ENCODE results near the gene S100A3.
"Not testable (repeated sequence)": the region's sequence is repeated elsewhere in the genome, so short reads cannot be mapped to it uniquely, and the experiment has no call there.

S100A3 gene, protein sequence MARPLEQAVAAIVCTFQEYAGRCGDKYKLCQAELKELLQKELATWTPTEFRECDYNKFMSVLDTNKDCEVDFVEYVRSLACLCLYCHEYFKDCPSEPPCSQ

DNA sequence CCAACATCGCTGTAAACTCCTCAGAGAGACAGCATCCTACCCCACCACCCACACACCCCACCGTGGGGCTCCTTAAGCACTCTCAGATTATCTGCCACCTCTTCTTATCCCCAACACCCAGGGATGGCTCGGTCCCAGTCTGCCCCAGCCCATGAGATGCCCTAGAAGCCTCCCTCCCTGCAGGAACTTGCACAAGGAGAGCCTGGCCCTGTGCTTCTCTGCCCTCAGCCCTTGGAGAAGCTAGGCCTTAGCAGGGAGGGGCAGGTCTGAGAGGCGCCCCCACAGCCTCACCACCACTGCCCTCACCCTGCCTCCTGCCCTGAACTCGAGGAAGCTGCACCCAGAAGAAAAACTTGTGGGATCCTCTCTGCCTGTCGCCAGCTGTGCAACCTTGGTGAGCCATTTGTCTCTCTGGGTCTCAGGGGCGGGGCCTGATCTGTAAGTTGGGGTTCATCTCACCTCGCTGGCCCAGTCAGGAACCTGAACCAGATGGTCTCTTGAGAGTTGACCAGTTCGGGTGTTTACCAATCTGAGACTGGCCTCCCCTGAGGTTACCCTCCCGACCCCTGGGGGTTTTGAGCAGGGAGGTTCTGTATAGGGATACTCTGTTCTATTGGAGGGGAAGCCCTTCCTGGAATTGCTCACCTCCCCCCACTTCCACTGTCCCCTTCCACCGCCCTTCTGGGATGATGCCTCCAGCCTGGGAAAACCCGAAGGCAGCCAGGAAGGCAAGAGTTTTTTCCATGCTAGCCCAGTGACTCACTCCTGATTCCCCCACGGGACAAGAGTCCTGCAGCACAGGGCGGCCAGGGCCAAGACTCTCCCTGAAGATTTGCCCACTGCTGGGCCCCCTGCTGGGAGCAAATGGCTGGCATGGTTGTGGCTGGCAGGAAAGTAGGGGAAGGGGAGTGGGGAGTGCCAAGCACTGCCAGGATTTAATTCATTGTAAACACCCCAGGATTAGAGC, at the start of gene S100A3:
S100A3 (minus strand) TSS at position 537 of the 967 bp plus-strand sequence. CDS start 773 bp downstream, outside the sequence.
- Histone ChIP-seq H3K27me3 (ENCODE audit: control insufficient read depth in 5 of 5, insufficient read depth in 4 of 5, low read length in 5 of 5) (peaks cover 0 to 4% (median 0%) of the 10 kb centered on the region in 5 donors), H3K4me3 (ENCODE audit: low read depth in 1 of 5, low read length in 5 of 5) (peak within 1 kb of the TSS in 2 of 5 donors; percentile 6 to 29), H3K36me3 (ENCODE audit: control insufficient read depth in 5 of 5, insufficient read depth in 5 of 5, low read length in 5 of 5) (peaks cover 0 to 7% (median 3%) of the 10 kb centered on the region in 5 donors), H3K27ac (ENCODE audit: low read depth, low read length) (peak within 1 kb of the TSS; percentile 84), H3K9me3 (ENCODE audit: control insufficient read depth in 5 of 5, low read length in 5 of 5) (no peaks in the 10 kb centered on the region), H3K4me1 (ENCODE audit: control insufficient read depth in 5 of 5, insufficient read depth in 5 of 5, low read length in 5 of 5) (peaks cover 44 to 75% (median 72%) of the 10 kb centered on the region in 5 donors), H3K9ac (ENCODE audit: low read length in 5 of 5) (peak within 1 kb of the TSS; percentile 41 to 97 (median 48))

DNA sequence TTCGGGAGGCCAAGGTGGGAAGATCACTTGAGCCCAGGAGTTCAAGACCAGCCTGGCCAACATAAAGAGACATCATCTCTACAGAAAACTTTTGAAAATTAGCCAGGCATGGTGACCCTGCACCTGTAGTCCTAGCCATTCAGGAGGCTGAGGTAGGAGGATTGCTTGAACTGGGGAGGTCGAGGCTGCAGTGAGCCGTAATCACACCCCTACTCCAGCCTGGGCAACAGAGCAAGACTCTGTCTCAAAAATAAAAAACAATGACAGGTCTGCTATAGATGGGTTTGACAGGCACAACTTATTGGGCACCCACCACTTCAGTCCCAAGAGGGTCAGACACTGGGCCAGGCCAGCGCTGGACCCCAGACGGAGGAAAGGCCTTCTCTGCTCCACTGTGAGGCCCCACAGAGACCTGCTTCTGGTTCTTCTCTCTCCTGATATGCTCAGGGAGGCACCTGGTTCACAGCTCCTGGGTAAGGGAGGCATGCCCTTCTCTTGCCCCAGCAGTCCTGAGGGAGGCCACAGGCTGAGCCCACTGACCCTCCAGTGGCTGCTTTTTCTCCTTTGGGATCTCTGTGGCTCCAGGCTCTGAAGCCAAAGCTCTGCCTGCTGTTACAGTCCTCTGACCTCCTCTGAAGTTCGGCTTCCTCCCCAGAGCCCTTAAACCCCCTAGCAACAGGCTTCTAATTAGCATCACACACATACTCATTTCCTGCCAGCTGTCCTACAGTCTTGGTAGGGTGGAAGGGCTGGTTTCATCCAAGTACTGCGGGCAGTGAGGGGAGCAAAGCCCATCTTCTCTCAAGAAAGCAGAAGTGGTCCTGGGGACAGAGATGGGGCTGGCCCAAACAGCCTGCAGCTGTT, 49.5 kb upstream of the S100A3 start:
- peak overlapping the region in 2 of 5 donors; percentile 35 to 61 for H3K9ac ChIP-seq (ENCODE audit: low read length in 5 of 5)
- peak overlapping the region; percentile 54 for H3K27ac ChIP-seq (ENCODE audit: low read depth, low read length)
- H3K27me3 ChIP-seq (ENCODE audit: control insufficient read depth in 5 of 5, insufficient read depth in 4 of 5, low read length in 5 of 5) = no peaks in the 10 kb centered on the region
- no peaks in the 10 kb centered on the region for H3K9me3 ChIP-seq (ENCODE audit: control insufficient read depth in 5 of 5, low read length in 5 of 5)
- no peak overlapping the region for H3K4me3 ChIP-seq (ENCODE audit: low read depth in 1 of 5, low read length in 5 of 5)
- no peaks in the 10 kb centered on the region for H3K36me3 ChIP-seq (ENCODE audit: control insufficient read depth in 5 of 5, insufficient read depth in 5 of 5, low read length in 5 of 5)
- peaks cover 4 to 22% (median 16%) of the 10 kb centered on the region in 5 donors for H3K4me1 ChIP-seq (ENCODE audit: control insufficient read depth in 5 of 5, insufficient read depth in 5 of 5, low read length in 5 of 5)

DNA sequence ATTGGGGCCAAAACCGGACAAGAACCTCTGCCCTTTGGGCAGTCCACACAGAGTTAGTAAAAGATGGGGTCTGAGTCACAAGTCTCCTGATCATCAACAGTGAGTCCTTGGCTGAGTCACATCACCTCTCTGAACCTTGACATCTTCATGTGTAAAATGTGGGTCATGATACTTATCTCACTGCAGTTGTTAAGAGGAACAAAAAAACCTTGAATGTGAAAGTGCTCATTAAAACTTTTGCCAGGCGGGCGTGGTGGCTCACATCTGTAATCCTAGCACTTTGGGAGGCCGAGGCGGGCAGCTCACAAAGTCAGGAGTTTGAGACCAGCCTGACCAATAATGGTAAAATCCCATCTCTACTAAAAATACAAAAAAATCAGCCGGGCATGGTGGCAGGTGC, 48.1 kb upstream of the S100A3 start:
- no peak overlapping the region for H3K4me3 ChIP-seq (ENCODE audit: low read depth in 1 of 5, low read length in 5 of 5)
- H3K27me3 ChIP-seq (ENCODE audit: control insufficient read depth in 5 of 5, insufficient read depth in 4 of 5, low read length in 5 of 5) = no peaks in the 10 kb centered on the region
- H3K9ac ChIP-seq (ENCODE audit: low read length in 5 of 5) = no peak overlapping the region
- no peaks in the 10 kb centered on the region for H3K36me3 ChIP-seq (ENCODE audit: control insufficient read depth in 5 of 5, insufficient read depth in 5 of 5, low read length in 5 of 5)
- no peak overlapping the region for H3K27ac ChIP-seq (ENCODE audit: low read depth, low read length)
- H3K4me1 ChIP-seq (ENCODE audit: control insufficient read depth in 5 of 5, insufficient read depth in 5 of 5, low read length in 5 of 5) = peaks cover 4 to 29% (median 19%) of the 10 kb centered on the region in 5 donors
- H3K9me3 ChIP-seq (ENCODE audit: control insufficient read depth in 5 of 5, low read length in 5 of 5) = no peaks in the 10 kb centered on the region

DNA sequence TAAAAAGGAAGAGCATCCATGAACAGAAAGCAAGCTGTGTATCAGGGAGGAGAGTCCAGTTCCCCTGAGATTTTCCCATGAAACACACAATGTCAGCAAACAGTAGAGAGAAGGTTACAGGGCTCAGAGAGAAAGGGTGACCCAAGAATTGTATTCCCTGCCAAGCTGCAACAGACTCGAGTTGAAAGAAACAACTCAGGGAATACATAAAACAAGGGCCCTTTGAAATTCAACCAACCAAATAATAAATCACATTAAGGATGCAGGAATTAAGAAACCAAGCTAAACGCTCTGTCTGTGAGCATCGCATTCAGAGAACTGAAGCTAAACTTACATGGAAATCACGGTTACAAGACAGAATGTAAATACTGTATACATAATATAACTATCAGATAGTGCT, 43.7 kb upstream of the S100A3 start:
- peaks cover 0 to 7% (median 0%) of the 10 kb centered on the region in 5 donors for H3K4me1 ChIP-seq (ENCODE audit: control insufficient read depth in 5 of 5, insufficient read depth in 5 of 5, low read length in 5 of 5)
- no peaks in the 10 kb centered on the region for H3K9me3 ChIP-seq (ENCODE audit: control insufficient read depth in 5 of 5, low read length in 5 of 5)
- H3K4me3 ChIP-seq (ENCODE audit: low read depth in 1 of 5, low read length in 5 of 5) = no peak overlapping the region
- H3K27me3 ChIP-seq (ENCODE audit: control insufficient read depth in 5 of 5, insufficient read depth in 4 of 5, low read length in 5 of 5) = no peaks in the 10 kb centered on the region
- no peak overlapping the region for H3K27ac ChIP-seq (ENCODE audit: low read depth, low read length)
- no peaks in the 10 kb centered on the region for H3K36me3 ChIP-seq (ENCODE audit: control insufficient read depth in 5 of 5, insufficient read depth in 5 of 5, low read length in 5 of 5)
- H3K9ac ChIP-seq (ENCODE audit: low read length in 5 of 5) = peak overlapping the region in 1 of 5 donors; percentile 25

DNA sequence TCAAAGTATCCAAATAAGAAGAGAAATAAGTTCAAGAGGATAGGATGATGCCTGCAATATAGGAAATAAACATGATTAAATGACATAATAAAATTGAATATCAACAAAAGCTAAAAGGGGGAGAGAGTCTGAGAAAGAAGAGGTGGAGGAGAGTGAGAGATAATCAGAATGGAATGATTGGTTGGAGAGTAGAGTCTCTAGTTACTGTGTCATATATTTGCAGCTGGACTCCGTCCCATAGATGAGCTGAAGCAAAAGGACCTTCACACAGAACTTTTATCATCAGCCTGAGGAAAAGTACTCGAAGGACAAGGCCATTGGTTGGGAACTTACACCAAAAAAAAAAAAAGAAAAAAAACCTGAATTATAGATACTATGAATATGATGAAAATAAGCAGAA, 39.4 kb upstream of the S100A3 start:
- Histone ChIP-seq H3K9ac (ENCODE audit: low read length in 5 of 5) (no peak overlapping the region), H3K4me3 (ENCODE audit: low read depth in 1 of 5, low read length in 5 of 5) (no peak overlapping the region), H3K27me3 (ENCODE audit: control insufficient read depth in 5 of 5, insufficient read depth in 4 of 5, low read length in 5 of 5) (no peaks in the 10 kb centered on the region), H3K27ac (ENCODE audit: low read depth, low read length) (no peak overlapping the region), H3K4me1 (ENCODE audit: control insufficient read depth in 5 of 5, insufficient read depth in 5 of 5, low read length in 5 of 5) (peaks cover 0 to 7% (median 2%) of the 10 kb centered on the region in 5 donors), H3K36me3 (ENCODE audit: control insufficient read depth in 5 of 5, insufficient read depth in 5 of 5, low read length in 5 of 5) (no peaks in the 10 kb centered on the region), H3K9me3 (ENCODE audit: control insufficient read depth in 5 of 5, low read length in 5 of 5) (no peaks in the 10 kb centered on the region)

DNA sequence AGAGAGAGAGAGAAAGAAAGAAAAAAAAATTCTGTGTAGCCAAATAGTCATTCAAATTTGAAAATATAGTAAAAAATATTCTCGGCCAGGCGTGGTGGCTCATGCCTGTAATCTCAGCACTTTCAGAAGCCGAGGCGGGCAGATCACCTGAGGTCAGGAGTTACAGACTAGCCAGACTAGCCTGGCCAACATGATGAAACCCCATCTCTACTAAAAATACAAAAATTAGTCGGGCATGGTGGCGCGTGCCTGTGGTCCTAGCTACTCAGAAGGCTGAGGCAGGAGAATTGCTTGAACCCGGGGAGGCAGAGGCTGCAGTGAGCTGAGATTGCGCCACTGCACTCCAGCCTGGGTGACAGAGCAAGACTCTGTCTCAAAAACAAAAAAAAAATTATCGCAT, 39.0 kb upstream of the S100A3 start:
- H3K36me3 ChIP-seq (ENCODE audit: control insufficient read depth in 5 of 5, insufficient read depth in 5 of 5, low read length in 5 of 5); H3K9me3 ChIP-seq (ENCODE audit: control insufficient read depth in 5 of 5, low read length in 5 of 5); H3K4me1 ChIP-seq (ENCODE audit: control insufficient read depth in 5 of 5, insufficient read depth in 5 of 5, low read length in 5 of 5); H3K4me3 ChIP-seq (ENCODE audit: low read depth in 1 of 5, low read length in 5 of 5); H3K27me3 ChIP-seq (ENCODE audit: control insufficient read depth in 5 of 5, insufficient read depth in 4 of 5, low read length in 5 of 5); H3K9ac ChIP-seq (ENCODE audit: low read length in 5 of 5); H3K27ac ChIP-seq (ENCODE audit: low read depth, low read length): not testable (repeated sequence)

DNA sequence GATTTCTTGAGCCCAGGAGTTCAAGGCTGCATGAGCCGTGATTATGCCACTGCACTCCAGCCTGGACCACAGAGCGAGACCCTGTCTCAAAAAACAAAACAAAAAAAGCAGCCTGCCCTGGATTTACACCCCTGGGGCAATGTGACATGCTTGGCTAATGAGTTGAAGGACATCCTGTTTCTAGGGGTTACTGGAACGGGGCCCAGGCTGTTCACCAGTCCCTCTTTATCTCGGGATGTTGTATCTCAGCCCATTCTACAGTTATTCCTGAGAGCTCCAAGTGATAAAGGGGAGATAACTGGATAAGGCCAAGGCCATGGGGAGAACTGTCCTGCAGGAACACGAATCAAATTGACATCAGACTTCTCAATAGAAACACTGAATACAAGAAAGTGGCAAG, 38.3 kb upstream of the S100A3 start:
- no peaks in the 10 kb centered on the region for H3K36me3 ChIP-seq (ENCODE audit: control insufficient read depth in 5 of 5, insufficient read depth in 5 of 5, low read length in 5 of 5)
- H3K27me3 ChIP-seq (ENCODE audit: control insufficient read depth in 5 of 5, insufficient read depth in 4 of 5, low read length in 5 of 5) = no peaks in the 10 kb centered on the region
- no peaks in the 10 kb centered on the region for H3K9me3 ChIP-seq (ENCODE audit: control insufficient read depth in 5 of 5, low read length in 5 of 5)
- H3K4me1 ChIP-seq (ENCODE audit: control insufficient read depth in 5 of 5, insufficient read depth in 5 of 5, low read length in 5 of 5) = peaks cover 0 to 2% (median 0%) of the 10 kb centered on the region in 5 donors
- no peak overlapping the region for H3K9ac ChIP-seq (ENCODE audit: low read length in 5 of 5)
- H3K27ac ChIP-seq (ENCODE audit: low read depth, low read length) = no peak overlapping the region
- H3K4me3 ChIP-seq (ENCODE audit: low read depth in 1 of 5, low read length in 5 of 5) = no peak overlapping the region

DNA sequence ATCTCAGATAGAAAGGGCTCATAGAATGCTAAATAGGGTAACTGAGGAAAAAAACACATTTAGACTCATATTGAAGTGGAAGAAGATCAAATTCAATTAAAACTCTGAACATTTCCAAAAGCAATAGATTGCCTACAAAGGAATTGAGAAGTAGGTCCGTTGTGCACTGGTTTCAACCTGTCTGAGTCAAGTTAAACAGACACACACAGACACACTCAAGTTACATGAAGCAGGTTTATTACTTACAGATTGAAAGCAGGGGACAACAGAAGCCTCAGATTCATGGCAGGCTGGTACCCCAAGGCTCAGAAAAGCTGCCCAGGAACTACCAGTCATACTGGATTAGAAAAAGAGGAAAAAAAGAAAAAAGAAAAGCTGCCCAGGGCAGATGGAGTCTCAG, 37.3 kb upstream of the S100A3 start:
- Histone ChIP-seq H3K9ac (ENCODE audit: low read length in 5 of 5) (no peak overlapping the region), H3K36me3 (ENCODE audit: control insufficient read depth in 5 of 5, insufficient read depth in 5 of 5, low read length in 5 of 5) (no peaks in the 10 kb centered on the region), H3K4me1 (ENCODE audit: control insufficient read depth in 5 of 5, insufficient read depth in 5 of 5, low read length in 5 of 5) (peaks cover 0 to 2% (median 0%) of the 10 kb centered on the region in 5 donors), H3K9me3 (ENCODE audit: control insufficient read depth in 5 of 5, low read length in 5 of 5) (no peaks in the 10 kb centered on the region), H3K27ac (ENCODE audit: low read depth, low read length) (no peak overlapping the region), H3K4me3 (ENCODE audit: low read depth in 1 of 5, low read length in 5 of 5) (no peak overlapping the region), H3K27me3 (ENCODE audit: control insufficient read depth in 5 of 5, insufficient read depth in 4 of 5, low read length in 5 of 5) (no peaks in the 10 kb centered on the region)

DNA sequence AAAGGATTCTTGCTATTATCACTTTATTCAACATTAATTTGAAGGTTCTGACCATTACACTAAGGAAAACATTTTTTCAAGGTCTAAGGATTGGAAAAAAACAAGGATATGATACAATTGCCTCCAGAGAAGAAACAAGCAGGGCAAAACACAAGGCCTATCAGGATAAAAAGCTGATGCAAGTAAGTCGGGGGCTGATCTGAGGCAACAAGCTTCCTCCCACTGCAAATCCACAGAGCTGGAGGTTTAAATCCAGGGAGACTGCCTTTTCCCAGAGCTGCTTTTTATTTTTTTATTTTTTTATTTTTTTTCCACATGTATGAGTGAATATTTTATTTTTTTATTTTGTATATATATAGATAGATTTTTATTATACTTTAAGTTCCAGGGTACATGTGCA, 35.9 kb upstream of the S100A3 start:
- Histone ChIP-seq H3K4me1 (ENCODE audit: control insufficient read depth in 5 of 5, insufficient read depth in 5 of 5, low read length in 5 of 5) (peaks cover 0 to 2% (median 0%) of the 10 kb centered on the region in 5 donors), H3K27ac (ENCODE audit: low read depth, low read length) (no peak overlapping the region), H3K9me3 (ENCODE audit: control insufficient read depth in 5 of 5, low read length in 5 of 5) (no peaks in the 10 kb centered on the region), H3K9ac (ENCODE audit: low read length in 5 of 5) (no peak overlapping the region), H3K27me3 (ENCODE audit: control insufficient read depth in 5 of 5, insufficient read depth in 4 of 5, low read length in 5 of 5) (no peaks in the 10 kb centered on the region), H3K4me3 (ENCODE audit: low read depth in 1 of 5, low read length in 5 of 5) (no peak overlapping the region), H3K36me3 (ENCODE audit: control insufficient read depth in 5 of 5, insufficient read depth in 5 of 5, low read length in 5 of 5) (no peaks in the 10 kb centered on the region)

All from subcutaneous abdominal adipose tissue (tissue), 5 donors.